Measurements from ENCODE around the gene COL18A1. TPM values are rescaled to one million over a fixed set of nuclear protein-coding genes. Genes with fewer than 3 reads are reported as not detected.
A peak's percentile ranks its signal among the peaks of the same experiment; 100 is the strongest.

COL18A1 gene
- total and polyA plus RNA-seq, 9 of the 15 experiments (the other 6 are each of a cell fraction or from before 2014, with no cell fraction given), result 0.14 to 16.4 (median 2.0) TPM

GRCh38 chr21:45427331-45428271 lies 22.6 kb downstream of the COL18A1 start (continued):
- TF ChIP-seq E2F8 (IDR thresholded peaks at IDR 0.05; ENCODE audit: low read depth, partially characterized antibody), result no peak
- TF ChIP-seq SMARCA5 (IDR thresholded peaks at IDR 0.05), result peak; percentile 68; the same call in 1 of the 2 replicates
- peak; percentile 86 for TF ChIP-seq BHLHE40 (IDR thresholded peaks at IDR 0.05; ENCODE audit: low read length)
- TF ChIP-seq ZNF408 (CRISPR knock-in tag; IDR thresholded peaks at IDR 0.05; ENCODE audit: low read depth), result no peak
- 0 out of 2 replicates have a peak, but pooled peaks have one; percentile 20 for TF ChIP-seq SMARCC2 (IDR thresholded peaks at IDR 0.05; ENCODE audit: low read depth)
- TF ChIP-seq TOE1 (IDR thresholded peaks at IDR 0.05; ENCODE audit: borderline replicate concordance), result peak; percentile 94
- no peak for TF ChIP-seq TOE1 (CRISPR knock-in tag; IDR thresholded peaks at IDR 0.05; ENCODE audit: borderline replicate concordance, low read depth)
- TF ChIP-seq CUX1 (CRISPR knock-in tag; IDR thresholded peaks at IDR 0.05), result no peak
- TF ChIP-seq POLR2AphosphoS5 (IDR thresholded peaks at IDR 0.05; ENCODE audit: control insufficient read depth, insufficient read depth, low read depth, low read length), result no peak
- TF ChIP-seq GABPB2 (CRISPR knock-in tag; conservative IDR thresholded peaks at IDR 0.05), result no peak
- no peak for TF ChIP-seq ZNF41 (CRISPR knock-in tag; conservative IDR thresholded peaks at IDR 0.05)
- no peak for TF ChIP-seq ZFP1 (CRISPR knock-in tag; IDR thresholded peaks at IDR 0.05)
